Colon (tissue), 2 donors: ENCODE measurements around the gene MADCAM1.
"Not testable (repeated sequence)": the region's sequence is repeated elsewhere in the genome, so short reads cannot be mapped to it uniquely, and the experiment has no call there.

ENCODE experiments used
- FAIRE-seq: peaks from 2 replicates; lab custom pipeline; 2012; peaks lifted over from hg19 to GRCh38; lab: Jason Lieb, UNC
- donor health status: control.
- donor health status: control.

MADCAM1 gene

DNA sequence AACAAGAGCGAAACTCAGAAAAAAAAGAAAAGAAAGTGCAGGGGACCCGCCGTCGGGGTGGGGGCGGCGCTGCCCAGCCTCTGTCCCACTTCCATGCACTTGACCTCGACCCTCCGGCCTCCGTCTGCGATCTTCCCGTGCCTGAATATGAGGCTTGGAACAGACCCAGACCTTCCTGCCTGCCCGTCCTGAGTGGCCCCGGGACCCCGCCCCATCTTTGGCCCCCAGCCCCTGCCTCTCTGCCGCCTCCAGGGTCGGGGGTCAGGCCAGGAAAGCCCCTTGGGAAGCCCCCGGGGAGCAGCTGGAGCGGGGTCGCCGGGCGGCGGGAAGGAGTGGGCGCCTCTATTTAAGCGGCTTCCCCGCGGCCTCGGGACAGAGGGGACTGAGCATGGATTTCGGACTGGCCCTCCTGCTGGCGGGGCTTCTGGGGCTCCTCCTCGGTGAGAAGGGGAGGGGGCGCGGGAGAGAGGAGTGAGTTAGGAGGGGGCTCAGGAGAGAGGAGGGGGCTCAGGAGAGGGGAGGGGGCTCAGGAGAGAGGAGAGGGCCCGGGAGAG is at the start of gene MADCAM1:
Gene MADCAM1 (plus strand): TSS at position 375 of the 554 bp plus-strand sequence. CDS start 14 bp downstream, at position 389.
- FAIRE-seq, result no peak

DNA sequence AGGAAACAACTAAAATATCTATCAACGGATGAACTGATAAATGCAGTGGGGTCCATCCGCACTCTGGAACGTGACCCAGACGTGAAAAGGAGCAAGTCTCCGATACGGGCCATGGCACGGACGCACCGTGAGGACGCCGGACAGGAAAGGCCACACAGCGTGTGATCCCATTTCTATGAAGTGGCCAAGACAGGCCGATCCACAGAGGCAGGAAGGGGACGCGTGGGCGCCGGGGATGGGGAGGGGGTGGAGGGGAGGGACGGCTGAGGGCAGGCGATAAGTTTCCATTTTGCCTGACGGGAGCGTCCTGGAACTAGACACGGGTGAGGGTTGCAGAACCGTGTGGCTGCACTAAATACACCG is 49.2 kb upstream of the MADCAM1 start:
- no peak for FAIRE-seq

DNA sequence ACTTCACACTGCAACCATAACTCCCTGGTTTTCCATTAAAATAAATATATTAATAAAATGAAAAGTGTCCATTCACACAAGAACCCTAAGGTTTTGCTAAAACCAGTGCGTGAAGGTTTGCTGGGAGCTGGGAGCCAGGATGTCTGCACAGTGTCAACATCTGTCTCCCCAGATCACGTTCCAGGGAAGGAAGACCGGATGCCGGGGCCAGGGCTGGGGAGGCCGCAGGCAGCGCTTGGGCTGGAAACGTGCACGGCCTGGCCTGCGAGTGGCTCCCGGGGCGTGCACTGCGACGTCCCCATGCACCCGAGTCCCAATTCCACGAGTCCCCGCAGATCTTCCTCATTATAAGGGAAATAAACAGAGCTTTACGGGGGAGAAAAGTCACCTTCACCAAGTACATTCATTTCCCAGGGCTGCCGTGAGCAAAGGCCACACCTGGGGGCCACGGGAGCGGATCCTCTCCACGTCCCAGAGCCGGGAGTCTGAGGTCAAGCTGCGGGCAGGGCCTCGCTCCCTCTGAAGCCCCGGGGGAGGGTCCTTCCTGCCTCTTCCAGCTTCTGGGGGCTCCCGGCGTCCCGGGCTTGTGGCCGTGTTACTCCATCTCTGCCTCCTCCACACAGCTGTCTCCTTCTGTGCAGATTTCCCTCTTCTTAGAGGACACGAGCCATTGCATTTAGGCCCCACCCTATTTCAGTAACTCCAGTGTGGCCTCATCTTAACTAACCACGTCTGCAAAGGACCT is 48.3 kb upstream of the MADCAM1 start:
- no peak for FAIRE-seq

DNA sequence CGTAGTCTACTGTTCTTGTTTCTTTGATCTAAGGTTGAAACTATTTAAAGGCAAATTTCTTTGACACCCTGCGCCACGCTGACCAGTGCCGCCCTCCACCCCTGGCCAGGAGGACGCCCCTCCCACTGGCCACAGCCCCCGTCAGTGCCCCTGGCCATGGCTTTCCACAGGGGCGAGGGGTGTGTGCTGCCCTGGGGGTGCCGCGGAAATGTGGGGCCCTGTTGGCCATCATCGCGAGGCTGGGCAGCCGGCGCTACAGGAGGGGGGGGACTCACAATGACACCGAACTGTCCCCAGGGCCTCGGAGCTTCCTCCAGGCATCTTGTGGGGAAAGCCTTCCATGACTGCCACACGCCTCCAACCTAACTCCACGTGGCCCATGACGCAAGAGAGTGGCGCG is 46.4 kb upstream of the MADCAM1 start:
- FAIRE-seq, result no peak

DNA sequence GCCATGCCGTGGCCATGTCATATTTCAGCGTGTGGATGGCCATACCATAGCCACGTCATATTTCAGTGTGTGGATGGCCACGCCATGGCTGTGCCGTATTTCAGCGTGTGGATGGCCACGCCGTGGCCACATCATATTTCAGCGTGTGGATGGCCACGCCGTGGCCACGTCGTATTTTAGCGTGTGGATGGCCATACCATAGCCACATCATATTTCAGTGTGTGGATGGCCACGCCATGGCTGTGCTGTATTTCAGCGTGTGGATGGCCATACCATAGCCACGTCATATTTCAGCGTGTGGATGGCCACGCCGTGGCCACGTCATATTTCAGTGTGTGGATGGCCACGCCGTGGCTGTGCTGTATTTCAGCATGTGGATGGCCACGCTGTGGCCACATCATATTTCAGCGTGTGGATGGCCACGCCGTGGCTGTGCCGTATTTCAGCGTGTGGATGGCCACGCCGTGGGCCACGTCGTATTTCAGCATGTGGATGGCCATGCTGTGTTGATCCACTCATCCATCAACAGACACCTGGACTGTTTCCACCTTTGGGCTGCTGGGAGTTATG is 45.3 kb upstream of the MADCAM1 start:
- not testable (repeated sequence) for FAIRE-seq

DNA sequence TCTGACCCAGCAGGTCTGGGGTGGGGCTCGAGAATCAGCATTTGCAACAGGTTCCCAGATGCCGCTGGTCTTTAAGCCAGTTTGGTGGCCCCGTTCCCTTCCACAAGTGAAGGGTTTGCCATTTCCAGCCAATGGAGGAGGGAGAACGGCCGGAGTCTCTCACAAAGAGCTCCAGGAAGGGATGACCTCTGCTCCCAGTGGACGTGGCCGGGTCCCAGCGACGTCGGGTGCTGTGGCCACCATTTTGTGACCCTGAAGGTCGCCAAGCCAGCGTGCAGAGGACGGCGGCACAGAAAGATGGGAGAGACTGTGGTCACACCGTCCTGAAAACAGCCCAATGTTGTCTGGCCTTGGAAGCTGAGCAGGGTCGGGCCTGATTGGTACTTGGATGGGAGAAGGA is 43.5 kb upstream of the MADCAM1 start:
- FAIRE-seq, result no peak

DNA sequence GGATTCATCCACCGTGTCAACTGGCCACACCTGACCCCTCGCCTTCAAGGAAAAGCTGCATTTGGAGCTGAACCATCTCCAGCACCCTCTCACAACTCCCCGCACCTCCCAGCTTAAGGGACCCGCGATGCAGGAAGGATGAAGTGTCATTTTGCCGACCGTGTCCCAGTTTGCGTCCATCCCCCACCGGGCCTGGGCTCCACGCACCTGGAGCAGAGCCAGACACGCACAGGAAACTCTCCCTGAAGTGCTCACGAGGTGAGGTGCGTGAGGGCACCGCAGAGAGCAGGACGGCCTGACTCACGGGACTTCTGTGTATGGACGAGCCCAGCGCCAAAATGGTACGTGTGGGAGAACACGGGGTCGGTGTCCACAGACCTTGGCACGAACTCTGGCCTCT is 42.7 kb upstream of the MADCAM1 start:
- FAIRE-seq, result no peak

DNA sequence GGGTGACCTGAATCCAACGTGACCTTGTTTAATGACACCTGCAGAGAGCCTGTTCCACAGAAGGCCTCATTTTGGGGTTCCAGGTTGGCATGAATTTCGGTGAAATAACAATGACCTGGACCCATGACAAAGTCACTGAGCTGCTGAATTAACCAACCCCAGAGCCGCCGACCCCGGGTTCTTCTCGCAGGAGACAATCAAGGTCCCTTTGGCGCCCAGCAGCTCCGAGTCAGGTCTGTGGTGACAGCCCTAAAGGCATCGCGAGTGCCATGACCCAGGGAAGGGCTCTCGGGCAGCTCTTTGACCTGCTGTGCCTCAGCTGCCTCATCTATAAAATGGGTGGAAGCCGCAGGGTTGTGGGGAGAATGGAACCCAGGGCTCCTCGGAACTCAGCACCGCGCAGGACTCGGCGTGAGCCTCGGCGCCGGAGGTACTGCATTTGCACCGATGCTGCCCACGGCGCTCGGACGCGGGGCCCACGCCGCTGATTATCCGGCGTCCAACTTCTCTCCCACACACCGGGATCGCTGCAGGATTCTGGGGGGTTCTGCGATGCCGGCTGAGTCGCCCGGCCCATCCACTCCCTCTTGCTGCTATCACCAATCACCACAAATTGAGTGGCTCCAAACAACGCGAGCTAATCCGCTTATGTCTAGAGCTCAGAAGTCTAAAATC is 41.1 kb upstream of the MADCAM1 start:
- no peak for FAIRE-seq

DNA sequence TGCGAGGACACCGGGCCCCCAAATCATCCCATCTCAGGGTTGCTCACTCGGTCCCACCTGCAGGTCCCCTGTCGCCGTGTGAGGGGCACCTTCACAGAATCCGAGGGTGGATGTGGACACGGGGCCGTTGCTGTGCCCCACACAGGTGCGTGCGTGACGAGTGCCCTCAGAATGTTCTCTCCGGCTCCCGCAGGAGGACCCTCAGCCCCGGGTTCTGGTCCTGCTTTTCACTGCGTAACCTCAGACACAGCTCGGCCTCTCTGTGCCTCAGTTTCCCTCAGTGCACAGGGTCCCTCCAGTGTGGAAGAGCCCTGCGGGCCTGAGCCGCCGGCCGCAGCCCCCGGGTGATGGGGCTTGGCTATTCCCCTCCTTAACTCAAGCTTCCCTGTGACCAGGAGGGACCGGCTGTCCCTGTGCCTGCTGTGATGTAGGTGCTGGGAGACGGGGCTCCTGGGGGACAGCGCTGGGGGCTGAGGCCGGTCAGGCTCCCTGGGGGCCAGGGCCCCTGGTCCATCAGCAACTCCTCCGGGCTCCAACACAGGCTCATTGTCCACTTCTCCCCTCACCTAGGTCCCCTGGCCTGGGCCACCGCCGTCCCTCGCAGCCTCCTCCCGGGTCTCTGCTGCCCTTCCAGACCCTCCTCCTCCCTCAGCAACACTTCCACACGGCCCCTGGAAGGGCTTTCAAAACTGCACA is 40.3 kb upstream of the MADCAM1 start:
- no peak for FAIRE-seq

DNA sequence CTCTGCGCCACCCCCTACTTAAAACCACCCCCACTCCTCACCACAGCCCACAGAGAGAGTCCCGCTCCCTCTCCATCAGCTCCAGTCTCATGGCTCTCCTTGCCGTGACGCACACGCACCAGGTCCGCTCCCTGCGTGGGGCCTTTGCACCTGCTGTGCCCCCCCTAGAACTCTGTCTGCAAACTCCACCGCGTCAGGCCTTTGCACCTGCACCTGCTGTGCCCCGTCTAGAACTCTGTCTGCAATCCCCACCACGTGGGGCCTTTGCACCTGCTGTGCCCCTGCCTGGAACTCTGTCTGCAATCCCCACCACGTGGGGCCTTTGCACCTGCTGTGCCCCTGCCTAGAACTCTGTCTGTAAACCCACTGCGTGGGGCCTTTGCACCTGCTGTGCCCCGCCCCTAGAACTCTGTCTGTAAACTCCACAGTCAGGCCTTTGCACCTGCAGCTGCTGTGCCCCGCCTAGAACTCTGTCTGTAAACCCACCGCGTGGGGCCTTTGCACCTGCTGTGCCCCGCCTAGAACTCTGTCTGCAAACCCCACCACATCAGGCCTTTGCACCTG is 39.7 kb upstream of the MADCAM1 start:
- no peak for FAIRE-seq

DNA sequence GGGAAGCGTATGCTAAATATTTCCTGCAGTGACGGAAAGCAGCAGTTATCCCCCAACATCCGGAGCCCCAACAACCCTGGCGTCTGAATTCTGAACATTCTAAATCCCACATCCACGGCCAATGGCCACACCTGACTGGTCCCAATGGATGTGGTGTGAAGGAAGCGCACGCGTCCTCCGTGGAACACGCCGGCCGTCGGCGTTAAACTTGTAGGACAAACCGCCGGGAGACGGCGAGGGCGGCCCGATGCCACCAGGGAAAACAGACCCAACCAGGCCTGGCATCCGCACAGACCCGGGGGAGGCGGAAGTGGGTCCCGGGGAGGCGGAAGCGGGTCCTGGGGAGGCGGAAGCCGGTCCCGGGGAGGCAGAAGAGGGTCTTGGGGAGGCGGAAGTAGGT is 38.6 kb upstream of the MADCAM1 start:
- no peak for FAIRE-seq

DNA sequence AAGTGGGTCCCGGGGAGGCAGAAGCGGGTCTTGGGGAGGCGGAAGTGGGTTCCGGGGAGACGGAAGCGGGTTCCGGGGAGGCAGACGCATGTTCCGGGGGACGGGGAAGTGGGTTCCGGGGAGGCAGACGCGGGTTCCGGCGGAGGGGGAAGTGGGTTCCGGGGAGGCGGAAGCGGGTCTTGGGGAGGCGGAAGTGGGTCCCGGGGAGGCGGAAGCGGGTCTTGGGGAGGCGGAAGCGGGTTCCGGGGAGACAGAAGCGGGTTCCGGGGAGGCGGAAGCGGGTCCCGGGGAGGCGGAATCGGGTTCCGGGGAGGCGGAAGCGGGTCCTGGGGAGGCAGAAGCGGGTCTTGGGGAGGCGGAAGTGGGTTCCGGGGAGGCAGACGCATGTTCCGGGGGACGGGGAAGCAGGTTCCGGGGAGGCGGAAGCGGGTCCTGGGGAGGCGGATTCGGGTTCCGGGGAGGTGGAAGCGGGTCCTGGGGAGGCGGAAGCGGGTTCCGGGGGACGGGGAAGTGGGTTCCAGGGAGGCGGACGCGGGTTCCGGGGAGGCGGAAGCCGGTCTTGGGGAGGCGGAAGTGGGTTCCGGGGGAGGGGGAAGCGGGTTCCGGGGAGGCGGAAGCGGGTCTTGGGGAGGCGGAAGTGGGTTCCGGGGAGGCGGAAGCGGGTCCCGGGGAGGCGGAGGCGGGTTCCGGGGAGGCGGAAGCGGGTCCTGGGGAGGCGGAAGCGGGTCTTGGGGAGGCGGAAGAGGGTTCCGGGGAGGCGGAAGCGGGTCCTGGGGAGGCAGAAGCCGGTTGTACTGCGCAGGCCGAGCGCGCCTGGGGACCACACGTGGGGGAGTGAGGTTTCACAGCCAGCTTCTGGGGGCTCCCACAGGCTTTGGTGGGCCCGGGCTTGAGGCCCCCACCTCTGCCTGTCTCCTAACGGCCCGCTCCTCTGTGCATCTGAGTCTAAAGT is 37.9 kb upstream of the MADCAM1 start:
- no peak for FAIRE-seq

DNA sequence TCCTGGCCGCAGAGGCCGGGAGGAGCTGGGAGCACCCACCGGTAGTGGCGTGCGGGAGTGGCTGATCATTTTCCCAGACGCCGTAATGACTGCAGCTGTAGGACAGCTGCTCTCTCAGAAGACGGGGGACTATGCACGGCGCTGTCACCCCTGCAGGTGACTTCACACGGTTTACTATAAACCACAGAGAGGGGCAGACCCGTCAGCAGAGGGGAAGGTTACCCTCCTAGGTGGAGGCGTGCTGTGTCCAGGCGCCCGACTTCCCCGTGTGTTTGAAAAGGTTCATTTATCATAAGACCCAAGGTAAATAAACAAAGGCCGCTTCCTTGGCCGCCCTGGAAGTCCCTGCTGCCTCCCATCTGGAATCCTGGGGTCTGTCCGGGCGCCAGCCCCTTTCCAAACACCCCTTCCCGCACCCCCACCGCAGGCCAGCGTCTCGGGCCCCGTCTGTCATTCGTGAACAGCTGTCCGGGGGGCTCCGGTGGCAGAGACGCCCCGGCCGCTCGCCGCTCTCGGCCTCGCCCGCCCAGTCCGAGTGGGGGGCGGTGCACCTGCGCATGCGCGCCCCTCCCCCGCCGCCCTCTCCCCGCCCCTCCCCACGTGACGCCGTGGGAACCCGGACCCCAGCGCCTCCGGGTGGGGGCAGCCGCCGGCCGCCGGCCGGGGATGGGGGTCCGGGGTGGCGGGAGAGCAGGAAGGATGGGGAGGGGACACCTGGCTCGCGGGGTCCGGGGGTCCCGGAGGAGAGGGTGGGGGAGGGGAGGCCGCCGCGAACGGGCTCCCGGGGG is 36.4 kb upstream of the MADCAM1 start:
- FAIRE-seq, result no peak

DNA sequence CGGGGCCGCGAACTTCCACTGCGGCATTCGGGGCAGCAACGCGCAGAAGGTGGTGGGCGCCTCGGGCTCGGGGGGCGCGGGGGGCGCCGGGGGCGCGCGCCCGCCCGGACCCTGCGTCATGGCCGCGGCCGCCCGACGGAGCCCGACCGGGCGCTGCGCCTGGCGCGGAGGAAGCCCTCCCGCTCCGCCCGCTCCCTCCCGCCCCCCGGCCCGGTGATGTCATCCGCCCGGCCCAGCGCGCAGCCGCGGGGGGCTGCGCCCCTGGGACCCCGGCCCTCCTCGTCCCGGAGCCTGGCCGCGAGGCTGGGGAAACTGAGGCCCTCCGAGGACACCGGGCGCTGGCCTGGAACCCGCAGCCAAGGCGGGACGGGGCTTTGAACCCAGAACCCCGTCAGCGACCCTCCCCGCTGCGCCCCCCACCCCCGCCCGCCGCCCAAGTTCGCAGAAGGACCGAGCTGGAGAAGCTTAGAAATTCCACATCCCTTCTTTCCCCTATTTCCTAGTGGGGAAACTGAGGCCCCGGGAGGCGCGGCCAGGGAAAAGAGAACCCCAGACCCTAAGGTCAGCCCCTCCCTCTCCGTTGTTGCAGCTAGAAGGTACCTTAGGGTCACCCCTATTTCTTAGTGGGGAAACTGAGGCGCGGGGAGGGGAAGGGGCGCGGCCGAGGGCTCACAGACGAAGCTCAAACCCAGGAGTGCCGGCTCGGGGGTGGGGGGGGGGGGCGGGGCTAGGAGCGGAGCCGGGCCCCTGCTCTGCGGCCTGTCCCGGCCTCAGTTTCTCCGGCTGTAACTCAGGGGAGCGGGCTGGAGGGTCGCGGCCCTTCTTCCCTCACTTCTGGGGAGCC is 35.2 kb upstream of the MADCAM1 start, which contains the start of gene SHC2:
Gene SHC2 (minus strand): TSS at position 157 of the 844 bp plus-strand sequence. CDS start 37 bp downstream, at position 120.
- no peak for FAIRE-seq

DNA sequence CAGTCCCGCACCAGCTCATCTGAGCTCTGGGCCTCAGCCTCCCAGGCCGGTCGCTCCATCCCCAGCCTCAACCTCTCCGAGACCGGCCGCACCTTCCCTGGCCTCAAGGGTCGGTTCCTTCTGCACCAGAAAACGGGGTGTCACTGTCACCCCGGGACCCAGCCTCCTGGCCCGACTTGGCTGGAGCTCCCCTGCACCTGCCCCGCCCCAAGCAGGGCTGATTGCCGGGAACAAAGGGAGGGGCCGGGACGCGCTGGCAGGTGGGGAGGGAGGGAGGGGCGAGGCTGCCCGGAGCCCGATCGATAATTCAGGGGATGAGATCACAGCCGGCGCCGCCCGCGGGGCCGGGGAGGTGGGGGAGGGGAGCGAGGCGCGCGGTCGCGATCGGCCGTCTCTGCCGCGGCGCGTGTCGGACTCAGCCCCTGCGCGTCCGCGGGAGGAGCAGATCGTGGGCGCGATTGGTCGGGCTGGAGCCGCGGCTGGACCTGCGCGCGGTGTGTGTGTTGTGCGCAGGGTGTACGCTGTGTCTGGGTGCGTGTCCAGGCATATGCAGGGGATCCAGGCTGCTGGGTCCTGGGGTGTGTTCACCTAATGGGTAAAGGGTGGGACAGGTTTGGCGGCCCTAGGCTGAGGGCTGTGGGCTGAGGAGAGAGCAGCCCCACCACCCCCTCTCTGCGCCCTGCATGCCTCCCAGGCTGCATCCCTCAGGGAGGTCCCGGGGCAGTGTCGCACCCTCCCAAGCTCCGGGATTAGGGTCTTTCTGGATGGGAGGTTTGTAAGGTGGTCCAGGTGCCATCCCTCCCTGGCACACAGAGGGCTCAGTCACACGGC is 34.4 kb upstream of the MADCAM1 start:
- no peak for FAIRE-seq

DNA sequence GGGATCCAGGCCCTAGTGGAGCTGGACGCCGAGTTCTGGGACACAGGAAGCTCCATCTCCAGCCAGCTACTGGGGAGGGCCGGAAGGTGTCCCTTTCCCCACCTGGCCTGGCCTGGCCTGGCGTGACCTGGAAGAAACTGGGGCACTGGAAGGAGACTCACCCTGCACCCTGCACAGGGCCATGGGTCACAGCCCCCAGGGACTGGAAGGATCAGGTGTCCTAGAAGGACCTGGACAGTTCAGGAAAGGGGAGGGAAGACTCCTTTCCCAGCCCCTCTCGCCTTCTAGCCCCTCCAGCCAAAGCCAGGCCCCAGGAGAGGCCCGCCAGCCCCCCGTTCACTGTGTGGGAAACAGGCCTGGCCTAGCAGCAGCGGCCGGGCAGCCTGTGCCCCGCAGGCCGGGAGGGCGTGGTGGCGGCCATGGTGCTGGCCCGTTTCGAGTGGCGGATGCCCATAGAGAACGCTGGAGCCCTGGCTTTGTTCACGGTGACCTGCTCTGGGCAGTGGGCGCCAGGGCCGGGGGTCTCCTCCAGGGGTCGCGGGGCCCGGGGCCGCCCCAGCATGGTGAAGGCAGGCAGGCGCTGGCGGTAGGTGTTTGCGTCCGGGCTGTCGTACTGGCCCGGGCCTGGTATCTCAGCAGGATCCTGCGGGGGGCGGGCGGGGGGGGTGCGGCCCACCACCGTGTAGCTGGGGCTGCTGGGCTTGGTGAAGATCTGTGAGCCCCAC is 32.6 kb upstream of the MADCAM1 start:
- no peak for FAIRE-seq

DNA sequence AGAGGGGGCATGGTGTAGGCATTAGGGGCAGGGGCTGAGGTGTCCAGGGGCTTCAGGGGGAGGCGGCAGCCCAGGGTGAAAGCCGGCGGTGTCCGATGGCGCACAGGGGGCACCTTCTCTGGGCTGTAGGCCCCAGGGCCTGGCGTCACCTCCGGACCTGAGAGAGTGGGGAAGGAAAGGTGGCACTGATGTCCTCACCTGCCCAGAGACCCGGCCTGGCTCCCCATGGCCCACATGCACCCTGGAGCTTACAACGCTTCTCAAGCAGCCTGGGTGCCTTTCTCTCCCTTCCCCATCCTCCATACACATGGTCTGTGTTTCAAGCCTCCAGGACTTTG is 32.1 kb upstream of the MADCAM1 start:
- no peak for FAIRE-seq
